ENCODE measurements around the gene ASCL3.

DNA sequence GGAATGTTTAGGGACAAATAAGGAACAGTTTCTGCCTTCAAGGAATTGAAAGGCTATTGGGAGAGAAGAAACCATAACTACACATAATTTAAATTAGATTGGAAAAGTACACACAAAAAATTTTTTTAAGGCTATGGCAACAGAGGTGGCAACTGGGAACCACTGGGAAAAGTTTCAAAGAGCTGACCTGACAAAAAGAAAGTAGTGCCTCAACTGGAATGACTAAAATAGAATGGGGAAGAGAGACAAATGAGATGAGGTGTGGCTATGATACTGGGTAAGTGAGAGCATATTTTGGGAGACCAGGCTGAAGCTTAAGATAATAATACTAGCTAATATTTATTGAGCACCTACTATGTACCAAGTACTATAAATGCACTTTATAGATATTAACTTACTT, 34.7 kb downstream of the ASCL3 start:
- TF ChIP-seq, protein P1, sequence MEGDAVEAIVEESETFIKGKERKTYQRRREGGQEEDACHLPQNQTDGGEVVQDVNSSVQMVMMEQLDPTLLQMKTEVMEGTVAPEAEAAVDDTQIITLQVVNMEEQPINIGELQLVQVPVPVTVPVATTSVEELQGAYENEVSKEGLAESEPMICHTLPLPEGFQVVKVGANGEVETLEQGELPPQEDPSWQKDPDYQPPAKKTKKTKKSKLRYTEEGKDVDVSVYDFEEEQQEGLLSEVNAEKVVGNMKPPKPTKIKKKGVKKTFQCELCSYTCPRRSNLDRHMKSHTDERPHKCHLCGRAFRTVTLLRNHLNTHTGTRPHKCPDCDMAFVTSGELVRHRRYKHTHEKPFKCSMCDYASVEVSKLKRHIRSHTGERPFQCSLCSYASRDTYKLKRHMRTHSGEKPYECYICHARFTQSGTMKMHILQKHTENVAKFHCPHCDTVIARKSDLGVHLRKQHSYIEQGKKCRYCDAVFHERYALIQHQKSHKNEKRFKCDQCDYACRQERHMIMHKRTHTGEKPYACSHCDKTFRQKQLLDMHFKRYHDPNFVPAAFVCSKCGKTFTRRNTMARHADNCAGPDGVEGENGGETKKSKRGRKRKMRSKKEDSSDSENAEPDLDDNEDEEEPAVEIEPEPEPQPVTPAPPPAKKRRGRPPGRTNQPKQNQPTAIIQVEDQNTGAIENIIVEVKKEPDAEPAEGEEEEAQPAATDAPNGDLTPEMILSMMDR (optimal IDR thresholded peaks at IDR 0.05 in 1 of 3, IDR thresholded peaks at IDR 0.05 in 1 of 3, conservative IDR thresholded peaks at IDR 0.05 in 1 of 3; ENCODE audit: extremely low read depth in 1 of 3, insufficient read depth in 2 of 3, low read length in 3 of 3): no peak
- TF ChIP-seq EZH2 (IDR thresholded peaks at IDR 0.05; ENCODE audit: low read length): no peak

Data from keratinocyte (primary cell).